ENCODE results near the gene NRDC. TPM values are rescaled to one million over a fixed set of nuclear protein-coding genes. Genes with fewer than 3 reads are reported as not detected.
A peak's percentile ranks its signal among the peaks of the same experiment; 100 is the strongest.

NRDC gene
- total and polyA plus RNA-seq, 9 of the 15 experiments (the other 6 are each of a cell fraction or from before 2014, with no cell fraction given), result 102 to 371 (median 201) TPM

- intact Hi-C loops (cut with micrococcal nuclease), result no loop called here
- DNase-seq (ENCODE audit: extremely low read depth in 1 of 4, low spot score in 3 of 4) (no peak), ATAC-seq (no peak), FAIRE-seq (no peak)
- in situ Hi-C loops (cut with MboI), result no loop called here
- peak overlapping the region in 1 of 2 experiments; percentile 18; a peak in 1 of 4 replicates for H3K9ac ChIP-seq (ENCODE audit: insufficient read depth in 1 of 2, low read depth in 2 of 2, low read length in 2 of 2)
- no peak overlapping the region for H3K4me3 ChIP-seq
- no peaks in the 10 kb centered on the region for H3K9me3 ChIP-seq (replicated peaks; ENCODE audit: control insufficient read depth, insufficient read depth, low read depth, low read length)
- peaks cover 14% of the 10 kb centered on the region for H3K36me3 ChIP-seq (ENCODE audit: control insufficient read depth, insufficient read depth, low read length)
- peaks cover 4% of the 10 kb centered on the region; the same call in 1 of the 2 replicates for H4K20me1 ChIP-seq (replicated peaks; ENCODE audit: control insufficient read depth, insufficient read depth, low read length)
- CTCF ChIA-PET (ENCODE audit: low intra/inter-chr PET ratio), result no interaction called here
- WGBS (ENCODE audit: insufficient coverage, low coverage, missing lambda C conversion rate), result 75% methylated on average over 1 of the region's 1 CpG
- H3K4me1 ChIP-seq (replicated peaks in 1 of 2; ENCODE audit: control insufficient read depth in 2 of 2, insufficient read depth in 2 of 2, low read length in 2 of 2), result peaks cover 6 to 49% of the 10 kb centered on the region in 2 experiments; a peak in 4 of 5 replicates
- no TSS peak for BruUV-seq (replicated peaks)
- no peak overlapping the region for H2AFZ ChIP-seq (ENCODE audit: low read depth, low read length)
- peak overlapping the region; percentile 15; the same call in 1 of the 3 replicates for H3K27ac ChIP-seq (ENCODE audit: extremely low read depth, low read depth, low read length)
- no peaks in the 10 kb centered on the region for H3K27me3 ChIP-seq (ENCODE audit: control insufficient read depth in 2 of 2, insufficient read depth in 2 of 2, low read length in 2 of 2)
- no peaks in the 10 kb centered on the region for H3K9me1 ChIP-seq (ENCODE audit: control insufficient read depth, insufficient read depth, low read length)
- peaks cover 91% of the 10 kb centered on the region for H3K79me2 ChIP-seq (ENCODE audit: control insufficient read depth, insufficient read depth, low read length)
- POLR2A ChIA-PET, result interaction anchor here (5.9 to 6.1 kb wide), 2 partner anchors 10 kb away, joined by 44 to 52 read pairs; no protein-coding TSS in a partner anchor
- H3K4me2 ChIP-seq (ENCODE audit: insufficient read depth, low read length), result no peak overlapping the region
- TF ChIP-seq GMEB1 (CRISPR knock-in tag; IDR thresholded peaks at IDR 0.05), result no peak
- no peak for TF ChIP-seq ZBED1 (IDR thresholded peaks at IDR 0.05)
- no peak for TF ChIP-seq STAT6 (CRISPR knock-in tag; IDR thresholded peaks at IDR 0.05)
- TF ChIP-seq ZNF311 (CRISPR knock-in tag; IDR thresholded peaks at IDR 0.05), result no peak
- no peak for TF ChIP-seq NEUROD1 (IDR thresholded peaks at IDR 0.05; ENCODE audit: borderline replicate concordance, low read depth, low read length, partially characterized antibody)
- no peak for TF ChIP-seq USF2 (CRISPR knock-in tag; IDR thresholded peaks at IDR 0.05)
- 0 out of 2 replicates have a peak, but pooled peaks have one; percentile 51 for TF ChIP-seq ZNF407 (IDR thresholded peaks at IDR 0.05; ENCODE audit: low read depth)
These were observed 137.3 kb downstream of the NRDC start for GRCh38 chr1:51741121-51741681.
